B cell (primary cell): Measurements from ENCODE around the gene ZNF75A. TPM values are rescaled to one million over a fixed set of nuclear protein-coding genes. Genes with fewer than 3 reads are reported as not detected.

Experiments used
- ATAC-seq: fragments of 200-7000 bp; cut with Tn5 transposase; one replicate; pipeline ENCODE4 v1.10.0; 2021; ENCODE audit warnings: low read depth, mild to moderate bottlenecking, moderate number of reproducible peaks, moderate library complexity
- CTCF ChIA-PET: fragments of 350-600 bp; sonication (Branson Sonifier 250); formaldehyde crosslinking; loops from one replicate; lab custom pipeline; 2021; ENCODE audit warnings: antibody characterized with exemption, inconsistent platforms; lab: Charles Lee
- POLR2A ChIA-PET: fragments of 350-600 bp; sonication (Branson Sonifier 250); formaldehyde crosslinking; loops from one replicate; lab custom pipeline; 2021; ENCODE audit warnings: antibody characterized with exemption; lab: Charles Lee
- DNase-seq: peaks from one replicate; pipeline ENCODE4 v3.0.0; 2013
- H2AFZ ChIP-seq: 2 replicates; pipeline ENCODE4 v1.6.1; 2012; ENCODE audit warnings: mild to moderate bottlenecking, low read depth, low read length; ENCODE audit not compliant: insufficient read depth, poor library complexity, severe bottlenecking
- H3K27ac ChIP-seq, 2 donors: 1 replicate in 1 of 2; 2 replicates in 1 of 2; pipeline ENCODE4 v1.5.1; 2012 to 2013; ENCODE audit warnings: low read length in 2 of 2, mild to moderate bottlenecking in 2 of 2, moderate library complexity in 1 of 2
- H3K27me3 ChIP-seq, 4 experiments: fragments of 200-600 bp in 1 of 4; sonication (generic) in 1 of 4; replicated peaks in 1 of 4; 1 replicate in 2 of 4; 2 replicates in 2 of 4; pipeline versions ENCODE4 v1.6.1 to v1.7.0; 2013 to 2016; ENCODE audit warnings: low read length in 3 of 4, mild to moderate bottlenecking in 2 of 4, mixed read lengths in 1 of 4, moderate library complexity in 1 of 4; ENCODE audit not compliant: insufficient read depth in 4 of 4, control insufficient read depth in 3 of 4; ENCODE audit errors: control extremely low read depth in 1 of 4
- H3K36me3 ChIP-seq, 2 experiments: replicated peaks in 1 of 2; 1 replicate in 1 of 2; 2 replicates in 1 of 2; pipeline versions ENCODE4 v1.6.1 to v1.7.1; 2013; ENCODE audit warnings: low read length in 1 of 2; ENCODE audit not compliant: insufficient read depth in 2 of 2, control insufficient read depth in 1 of 2; ENCODE audit errors: control extremely low read depth in 1 of 2, extremely low read depth in 1 of 2
- H3K4me1 ChIP-seq, 2 donors: fragments of 200-600 bp in 1 of 2; sonication (generic) in 1 of 2; 1 replicate in 1 of 2; 2 replicates in 1 of 2; pipeline versions ENCODE4 v1.5.1 to v1.6.1; 2013 to 2017; ENCODE audit warnings: low read length in 2 of 2; ENCODE audit not compliant: control insufficient read depth in 2 of 2, insufficient read depth in 2 of 2
- H3K4me2 ChIP-seq: replicated peaks from 2 replicates; pipeline ENCODE3; 2012; ENCODE audit warnings: mild to moderate bottlenecking, low read depth, low read length; ENCODE audit not compliant: poor library complexity, severe bottlenecking
- H3K4me3 ChIP-seq, 5 experiments: fragments of 200-600 bp in 1 of 5; sonication (generic) in 1 of 5; 1 replicate in 3 of 5; 2 replicates in 2 of 5; pipeline versions ENCODE4 v1.5.1 to v1.7.0; 2011 to 2016; ENCODE audit warnings: low read length in 4 of 5, mild to moderate bottlenecking in 4 of 5, low read depth in 2 of 5, control low read depth in 1 of 5, moderate library complexity in 1 of 5; ENCODE audit not compliant: insufficient read depth in 1 of 5; ENCODE audit errors: control extremely low read depth in 1 of 5, extremely low read depth in 1 of 5
- H3K79me2 ChIP-seq: fragments of 200-600 bp; sonication (generic); one replicate; pipeline ENCODE4 v1.6.0; 2016; ENCODE audit warnings: low read length; ENCODE audit not compliant: control insufficient read depth, insufficient read depth
- H3K9ac ChIP-seq: fragments of 200-600 bp; sonication (generic); 2 replicates; pipeline ENCODE4 v1.6.1; 2017; ENCODE audit warnings: mild to moderate bottlenecking, low read length, moderate library complexity
- H3K9me3 ChIP-seq, 3 donors: one replicate each; pipeline versions ENCODE4 v1.6.1 to v1.7.1; 2013; ENCODE audit warnings: low read length in 2 of 3; ENCODE audit not compliant: control insufficient read depth in 2 of 3, insufficient read depth in 1 of 3; ENCODE audit errors: control extremely low read depth in 1 of 3
- H4K20me1 ChIP-seq: 2 replicates; pipeline ENCODE4 v1.6.0; 2012; ENCODE audit warnings: mild to moderate bottlenecking, low read length; ENCODE audit not compliant: insufficient read depth, control insufficient read depth, poor library complexity, severe bottlenecking
- H3K27ac Mint-ChIP-seq: one replicate; pipeline ENCODE4 v1.8.0; 2021; ENCODE audit warnings: mixed read lengths
- H3K27me3 Mint-ChIP-seq: one replicate; pipeline ENCODE4 v1.8.0; 2021; ENCODE audit warnings: mixed read lengths
- H3K4me1 Mint-ChIP-seq: one replicate; pipeline ENCODE4 v1.8.0; 2021; ENCODE audit warnings: mixed read lengths
- H3K4me3 Mint-ChIP-seq: one replicate; pipeline ENCODE4 v1.8.0; 2021; ENCODE audit warnings: mixed read lengths
- H3K9me3 Mint-ChIP-seq: one replicate; pipeline ENCODE4 v1.8.0; 2022; ENCODE audit warnings: mixed read lengths; ENCODE audit not compliant: insufficient read depth
- CTCF ChIP-seq: fragments of 200-600 bp; IDR thresholded peaks from one replicate; pipeline ENCODE4 v1.8.0; 2022; ENCODE audit warnings: antibody characterized with exemption, mild to moderate bottlenecking
- EZH2 ChIP-seq: IDR thresholded peaks from 2 replicates; pipeline ENCODE4 v1.6.1; 2012; ENCODE audit warnings: borderline replicate concordance, low read depth, mild to moderate bottlenecking, moderate library complexity, low read length; ENCODE audit not compliant: insufficient read depth, poor library complexity, severe bottlenecking
- WGBS: methylation state at CpG from one replicate; pipeline ENCODE4 v1.1.5; 2013; ENCODE audit warnings: missing lambda C conversion rate; ENCODE audit not compliant: insufficient coverage; 5-methylcytosine and 5-hydroxymethylcytosine counted together
- intact Hi-C: fragments of 100-400 bp; cut with micrococcal nuclease; formaldehyde crosslinking; loops from one replicate; pipeline ENCODE4 v1.10.0; 2022
- polyA plus RNA-seq: library from polyadenylated mRNA; depleted of rRNA; stranded (reverse); fragments of >200 nt; gene quantifications from 2 replicates; pipeline ENCODE4 v1.2.3, GENCODE V29; 2012
- total RNA-seq, 2 donors: library from RNA; stranded (reverse); fragments of 120-200 nt in 1 of 2; gene quantifications; 1 replicate in 1 of 2; 2 replicates in 1 of 2; pipeline versions ENCODE4 v1.2.3 to v1.2.4, GENCODE V29; 2013 to 2022

Gene ZNF75A
- total and polyA plus RNA-seq, 2 donors (not counting 1 experiment from before 2014, with no cell fraction given), result 31.4 to 111 TPM

- H3K4me1 Mint-ChIP-seq, result no peaks in the 10 kb centered on the region
- 100% methylated on average over 1 of the region's 3 CpGs for WGBS
- no peak overlapping the region for H3K27ac ChIP-seq
- no peaks in the 10 kb centered on the region for H3K27me3 Mint-ChIP-seq
- peaks cover 10 to 17% (median 11%) of the 10 kb centered on the region in 3 donors for H3K9me3 ChIP-seq
- no peak overlapping the region for H3K4me2 ChIP-seq
- no peak overlapping the region for H3K9ac ChIP-seq
- no peak overlapping the region for H2AFZ ChIP-seq
- intact Hi-C loops, result no loop called here
- H3K4me3 Mint-ChIP-seq, result no peak overlapping the region
- CTCF ChIA-PET, result no interaction called here
- H3K4me3 ChIP-seq, result no peak overlapping the region
- TF ChIP-seq CTCF (no peak), EZH2 (no peak)
- no peak overlapping the region for H3K27ac Mint-ChIP-seq
- H3K36me3 ChIP-seq, result no peaks in the 10 kb centered on the region
- no peaks in the 10 kb centered on the region for H3K27me3 ChIP-seq
- H3K4me1 ChIP-seq, result no peaks in the 10 kb centered on the region
- no peaks in the 10 kb centered on the region for H3K79me2 ChIP-seq
- H3K9me3 Mint-ChIP-seq, result peaks cover 4% of the 10 kb centered on the region
- H4K20me1 ChIP-seq, result no peaks in the 10 kb centered on the region
- POLR2A ChIA-PET, result no interaction called here
- no peak for ATAC-seq
- no peak for DNase-seq
Measured at GRCh38 chr16:3328104-3328503, 22.8 kb downstream of the ZNF75A start.

- no peaks in the 10 kb centered on the region for H3K79me2 ChIP-seq
- H3K4me3 ChIP-seq, result no peak overlapping the region
- H3K36me3 ChIP-seq, result no peaks in the 10 kb centered on the region
- intact Hi-C loops, result no loop called here
- H3K9me3 Mint-ChIP-seq, result peaks cover 5% of the 10 kb centered on the region
- no peaks in the 10 kb centered on the region for H3K27me3 ChIP-seq
- H4K20me1 ChIP-seq, result no peaks in the 10 kb centered on the region
- 92% methylated on average over 2 of the region's 2 CpGs for WGBS
- no peak overlapping the region for H3K4me2 ChIP-seq
- H3K27ac Mint-ChIP-seq, result no peak overlapping the region
- POLR2A ChIA-PET, result no interaction called here
- no peaks in the 10 kb centered on the region for H3K4me1 ChIP-seq
- peaks cover 6 to 19% (median 10%) of the 10 kb centered on the region in 3 donors for H3K9me3 ChIP-seq
- H3K4me3 Mint-ChIP-seq, result no peak overlapping the region
- no peak overlapping the region for H2AFZ ChIP-seq
- H3K9ac ChIP-seq, result no peak overlapping the region
- CTCF ChIA-PET, result no interaction called here
- TF ChIP-seq EZH2, result no peak
- no peak for TF ChIP-seq CTCF
- ATAC-seq, result no peak
- no peaks in the 10 kb centered on the region for H3K27me3 Mint-ChIP-seq
- H3K27ac ChIP-seq, result no peak overlapping the region
- H3K4me1 Mint-ChIP-seq, result no peaks in the 10 kb centered on the region
- no peak for DNase-seq
Measured at GRCh38 chr16:3328643-3329042, 23.3 kb downstream of the ZNF75A start.
